Liver (tissue), 3 donors: ENCODE measurements around the gene FBXO22.

Experiments used
- CTCF ChIP-seq: fragments of 150-350 bp; IDR thresholded peaks from 2 replicates; pipeline ENCODE4 v1.5.1; 2017; ENCODE audit warnings: improper control_type of control experiment, low read depth, low read length; ENCODE audit not compliant: missing input control
- GABPA ChIP-seq, 2 donors: IDR thresholded peaks in 1 of 2; conservative IDR thresholded peaks in 1 of 2; 2 replicates each; pipeline ENCODE4 v1.6.1; 2016; ENCODE audit warnings: antibody characterized with exemption in 2 of 2, mild to moderate bottlenecking in 1 of 2, moderate library complexity in 1 of 2
- TAF1 ChIP-seq: conservative IDR thresholded peaks from 2 replicates; pipeline ENCODE4 v1.6.1; 2016; ENCODE audit warnings: antibody characterized with exemption, mild to moderate bottlenecking
- ZBTB33 ChIP-seq: IDR thresholded peaks from 2 replicates; pipeline ENCODE4 v1.6.1; 2016; ENCODE audit warnings: antibody characterized with exemption
- donor health status: healthy.
- donor health status: healthy.

DNA sequence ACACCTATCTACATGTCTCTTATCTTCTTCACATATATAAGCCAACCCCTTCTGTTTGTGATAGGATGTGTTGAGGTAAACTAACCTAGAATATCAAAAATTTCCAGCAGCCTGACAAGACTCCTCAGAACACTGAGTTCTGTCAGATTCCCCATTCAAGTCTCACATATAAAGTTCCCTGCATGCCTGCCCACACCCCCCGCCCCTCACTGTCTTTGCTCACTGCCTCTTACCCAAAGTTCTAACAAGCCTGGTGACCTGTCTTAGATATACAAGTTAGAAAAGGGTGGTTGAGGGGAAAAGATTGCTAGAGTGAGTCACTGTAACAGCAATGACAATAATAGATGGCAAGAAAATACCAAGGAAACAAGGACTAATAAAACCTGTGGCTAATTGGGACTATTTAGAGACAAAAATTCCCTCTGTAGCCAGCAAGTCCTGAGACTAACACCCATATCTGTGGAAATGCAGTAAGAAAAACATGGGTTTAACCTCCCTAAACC, 40.1 kb downstream of the FBXO22 start:
- no peak for TF ChIP-seq CTCF
- TF ChIP-seq GABPA (IDR thresholded peaks at IDR 0.05 in 1 of 2, conservative IDR thresholded peaks at IDR 0.05 in 1 of 2), result no peak
- TF ChIP-seq ZBTB33, result no peak
- TF ChIP-seq TAF1, result no peak
